Fibroblast of skin of abdomen (primary cell): ENCODE measurements around the gene SORT1.
A peak's percentile ranks its signal among the peaks of the same experiment; 100 is the strongest.
"Not testable (repeated sequence)": the region's sequence is repeated elsewhere in the genome, so short reads cannot be mapped to it uniquely, and the experiment has no call there.

Experiments used
- DNase-seq: peaks from one replicate; pipeline ENCODE4 v3.0.0-alpha.2; 2013

Gene SORT1

DNA sequence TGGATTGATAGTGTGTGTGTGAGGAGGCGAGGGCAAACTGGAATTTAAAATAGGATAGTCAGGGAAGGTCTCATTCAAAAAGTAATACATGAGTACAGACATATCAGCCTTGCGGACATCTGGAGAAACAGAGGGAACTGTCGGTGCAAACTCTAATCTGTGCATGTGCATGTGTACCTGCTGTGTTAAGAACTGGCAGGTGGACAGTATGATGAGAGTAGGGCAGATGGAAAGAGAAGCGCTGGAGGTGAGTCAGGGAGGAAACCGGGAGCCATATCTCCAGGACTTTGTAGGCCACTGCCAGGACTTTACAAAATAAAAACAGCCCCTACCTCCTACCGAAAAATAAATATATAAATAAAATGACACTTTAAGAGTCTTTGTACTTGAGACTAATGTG lies 59.6 kb downstream of the SORT1 start:
- DNase-seq, result no peak

DNA sequence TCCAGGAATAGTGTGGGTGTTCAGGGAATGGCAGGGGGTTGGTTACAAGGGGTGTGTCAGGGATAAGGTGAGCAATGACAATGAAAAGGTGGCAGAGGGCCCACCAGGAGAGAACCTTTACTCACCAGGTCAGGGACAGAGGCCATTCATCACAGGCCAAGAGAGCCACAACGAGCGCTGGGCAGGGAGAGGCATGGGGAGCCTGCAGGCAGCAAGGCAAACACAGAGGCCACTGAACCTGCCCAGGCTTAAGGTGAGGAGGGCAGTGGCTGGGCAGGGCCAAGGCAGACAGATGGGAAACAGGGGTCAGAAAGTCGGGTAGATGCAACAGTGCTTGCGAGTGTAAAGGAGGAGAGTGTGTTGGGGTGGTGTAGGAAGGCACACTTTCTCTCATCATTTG lies 62.6 kb downstream of the SORT1 start:
- no peak for DNase-seq

DNA sequence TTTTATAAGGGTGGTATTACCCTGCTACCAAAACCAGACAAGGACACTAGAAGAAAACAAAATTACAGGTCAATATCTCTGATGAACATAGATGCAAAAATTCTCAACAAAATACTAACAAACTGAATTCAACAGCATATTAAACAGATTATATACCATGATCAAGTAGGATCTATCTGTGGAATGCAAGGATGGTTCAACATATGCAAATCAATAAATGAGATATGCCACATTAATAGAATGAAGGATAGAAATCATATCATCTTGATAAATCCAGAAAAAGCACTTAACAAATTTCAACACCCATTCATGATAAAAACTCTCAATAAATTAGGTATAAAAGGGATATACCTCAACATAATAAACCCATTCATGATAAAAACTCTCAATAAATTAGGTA lies 66.6 kb downstream of the SORT1 start:
- no peak for DNase-seq

DNA sequence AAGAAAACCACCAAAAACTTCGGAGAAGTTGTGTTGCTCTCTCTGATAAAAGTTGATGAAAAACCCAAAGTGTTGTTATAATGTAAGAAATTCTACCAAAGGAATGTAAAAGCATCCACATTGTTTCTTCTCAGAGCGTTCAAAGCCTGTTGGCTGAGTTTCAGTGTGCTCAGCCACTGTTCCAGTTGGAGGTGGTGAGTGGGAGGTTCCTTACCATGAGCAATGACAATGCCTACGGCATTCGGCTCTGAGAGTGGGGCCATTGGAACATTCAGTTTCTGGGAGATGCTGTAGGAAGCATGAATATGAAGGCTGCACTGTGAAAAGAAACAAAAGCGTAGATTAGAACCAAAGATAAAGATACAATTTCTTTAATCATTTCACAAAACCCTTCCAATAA lies 70.4 kb downstream of the SORT1 start:
- DNase-seq, result no peak

DNA sequence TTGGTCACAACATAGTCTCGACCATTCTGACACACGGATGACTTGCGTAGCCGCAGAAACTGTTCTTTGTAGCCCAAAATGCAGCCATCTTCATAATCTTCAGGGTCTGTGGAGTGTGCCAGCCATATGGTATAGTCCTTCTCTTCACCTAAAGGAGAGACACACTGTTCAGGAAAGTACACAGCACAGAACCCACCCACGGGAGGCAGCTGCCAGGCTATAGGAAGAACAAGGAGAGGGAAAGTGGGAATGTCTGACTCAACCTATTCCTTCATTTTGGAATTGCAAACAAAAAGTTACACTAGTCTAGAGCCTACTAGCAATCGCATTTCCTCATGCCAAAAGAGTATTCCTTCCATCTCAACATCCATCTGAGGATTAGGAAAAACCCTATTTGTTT lies 74.7 kb downstream of the SORT1 start:
- no peak for DNase-seq

DNA sequence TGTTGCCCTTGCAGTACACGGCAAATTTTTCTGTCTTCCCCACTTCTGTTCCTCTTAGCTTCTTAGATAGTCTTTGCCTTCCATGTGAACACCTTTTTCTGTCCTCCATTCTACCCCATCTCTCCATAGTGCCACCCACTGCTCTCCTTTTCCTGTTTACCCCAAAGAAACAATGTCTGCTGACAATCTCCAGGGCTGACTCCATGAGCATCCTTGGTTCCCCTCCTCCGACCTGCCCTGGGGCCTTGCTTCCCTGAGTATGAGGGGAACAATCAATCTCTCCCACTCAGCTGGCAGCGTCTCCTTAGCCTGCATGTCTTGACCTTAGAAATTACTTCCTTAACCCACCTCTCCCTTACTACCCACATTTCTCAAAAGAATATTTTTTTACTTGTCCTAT lies 78.6 kb downstream of the SORT1 start:
- DNase-seq, result no peak

DNA sequence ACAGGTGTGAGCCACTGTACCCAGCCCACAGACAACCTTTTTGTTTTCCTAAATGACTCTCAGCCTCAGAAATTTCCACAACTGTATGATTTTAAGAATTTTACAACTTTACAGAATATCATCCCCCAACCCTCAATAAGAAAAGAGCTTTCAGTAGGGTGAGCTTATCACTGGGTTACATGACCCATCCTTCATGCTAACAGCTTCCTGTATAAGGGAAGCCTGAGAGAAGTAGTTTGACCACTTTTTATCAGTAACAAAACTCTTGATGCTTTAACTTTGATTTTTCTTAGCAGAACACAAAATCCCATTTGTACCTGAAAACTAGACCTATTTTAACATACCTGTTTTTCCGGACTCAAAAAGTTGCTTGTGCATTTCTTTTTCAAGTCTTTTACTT lies 81.2 kb downstream of the SORT1 start:
- DNase-seq, result no peak

DNA sequence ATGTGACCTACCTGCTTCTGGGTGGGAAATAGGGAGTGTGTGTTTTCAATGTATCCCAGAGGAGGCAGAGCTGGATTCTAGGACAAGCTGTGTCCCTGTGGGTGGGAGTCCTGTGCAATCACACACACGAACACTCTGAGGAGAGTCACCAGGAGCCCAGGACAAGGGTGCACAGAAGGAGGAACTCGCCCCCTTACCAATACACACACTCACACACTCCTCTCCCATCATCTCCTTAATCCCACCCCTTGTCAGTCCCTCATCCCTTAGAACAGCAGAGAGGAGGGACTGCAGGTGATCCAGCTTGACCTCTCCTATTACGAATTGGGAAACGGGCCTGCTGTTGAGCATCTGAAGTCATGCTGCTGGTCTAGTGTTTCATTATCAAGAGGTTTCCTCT lies 82.4 kb downstream of the SORT1 start:
- DNase-seq, result no peak

DNA sequence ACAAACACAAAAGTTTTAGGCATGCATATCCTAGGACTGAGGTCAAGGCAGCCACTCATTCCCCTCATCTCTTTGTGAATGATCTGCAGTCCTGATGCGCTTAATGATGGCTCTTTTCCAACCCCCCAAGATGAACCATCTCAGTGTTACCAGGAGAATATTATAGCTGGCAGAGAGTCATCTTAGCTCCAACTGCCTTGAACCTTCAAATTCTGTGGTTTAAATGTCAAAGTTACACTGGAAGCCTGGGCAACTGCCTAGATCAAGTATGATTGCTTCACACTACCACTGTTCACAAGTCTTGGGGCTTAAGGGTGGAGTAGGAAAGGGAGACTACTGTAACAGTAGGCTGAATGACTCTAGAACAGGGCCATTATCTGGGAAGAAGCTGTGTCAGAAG lies 82.9 kb downstream of the SORT1 start:
- no peak for DNase-seq

DNA sequence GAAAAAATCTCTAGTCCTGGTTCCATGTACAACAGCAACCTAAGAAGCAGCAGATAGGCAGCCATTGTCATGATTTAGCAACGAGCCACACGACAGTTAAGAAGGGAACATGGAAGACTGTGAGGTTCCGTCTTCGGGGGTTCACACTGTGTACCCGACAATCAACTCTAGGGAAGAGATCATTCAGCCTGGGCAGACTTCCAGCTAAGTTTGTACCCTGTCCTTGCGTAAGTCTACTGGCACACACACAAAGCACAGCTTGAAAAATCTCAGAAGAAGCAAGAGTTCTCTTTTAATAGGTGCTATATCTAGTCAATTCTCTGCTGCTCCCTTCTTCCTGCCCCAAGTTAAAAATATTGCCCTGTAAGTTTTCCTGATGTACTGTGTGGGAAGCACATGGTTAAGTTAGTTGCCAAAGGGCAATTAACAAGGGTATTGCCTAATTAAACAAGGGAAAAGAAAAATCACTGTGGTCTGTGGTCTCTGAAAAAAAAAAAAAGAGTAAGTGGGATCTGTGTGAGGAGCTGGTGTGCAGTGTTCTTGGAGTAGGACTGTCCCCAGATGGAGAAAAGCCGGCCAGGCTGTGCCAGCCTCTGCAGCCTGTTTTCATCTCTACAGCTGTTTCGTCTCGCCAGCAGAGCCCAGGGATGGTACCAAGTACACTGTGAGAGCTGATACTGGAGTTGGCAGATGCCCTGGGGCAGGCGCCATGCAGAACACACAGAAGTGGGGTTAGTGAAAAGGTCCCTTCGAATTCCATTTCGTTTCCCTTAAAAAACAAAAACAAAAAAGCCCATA lies 84.5 kb downstream of the SORT1 start:
- no peak for DNase-seq

DNA sequence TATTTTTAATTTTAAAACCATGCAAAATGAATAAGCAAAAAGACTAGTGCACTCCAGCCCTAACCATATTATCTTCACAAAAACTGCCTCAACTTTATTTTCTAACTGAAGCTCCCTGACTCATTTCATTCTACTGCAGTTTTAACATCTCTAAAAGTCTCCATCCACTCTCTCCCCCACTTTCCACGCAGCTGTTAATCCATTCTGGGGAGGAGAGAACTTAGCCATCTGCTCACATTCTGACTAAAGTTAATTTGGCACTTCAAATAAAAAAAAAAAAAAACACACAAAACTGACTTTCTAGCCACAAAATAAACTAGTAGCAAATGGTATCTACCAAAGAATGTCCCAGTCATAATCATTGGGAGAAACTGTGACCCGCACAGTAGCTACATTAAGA lies 85.5 kb downstream of the SORT1 start:
- DNase-seq, result no peak

DNA sequence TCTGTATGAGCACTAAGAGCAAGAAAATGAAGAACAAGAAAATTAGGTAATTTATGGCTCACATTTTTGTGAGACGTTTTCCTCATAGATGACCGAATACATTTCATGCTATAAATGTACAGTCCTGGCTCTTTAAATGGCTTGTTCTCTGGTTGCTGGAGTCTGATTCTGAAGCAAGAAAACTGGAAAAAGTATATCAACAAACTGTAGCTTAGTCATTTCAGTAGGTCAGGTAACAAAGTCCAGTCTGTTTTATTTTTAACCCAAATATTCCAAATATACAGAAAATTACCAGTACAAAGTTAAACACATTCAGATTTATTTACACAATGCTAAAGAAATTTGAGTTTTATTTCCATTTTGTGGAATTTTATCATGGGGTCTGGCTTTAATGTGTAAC lies 88.4 kb downstream of the SORT1 start:
- DNase-seq, result no peak

DNA sequence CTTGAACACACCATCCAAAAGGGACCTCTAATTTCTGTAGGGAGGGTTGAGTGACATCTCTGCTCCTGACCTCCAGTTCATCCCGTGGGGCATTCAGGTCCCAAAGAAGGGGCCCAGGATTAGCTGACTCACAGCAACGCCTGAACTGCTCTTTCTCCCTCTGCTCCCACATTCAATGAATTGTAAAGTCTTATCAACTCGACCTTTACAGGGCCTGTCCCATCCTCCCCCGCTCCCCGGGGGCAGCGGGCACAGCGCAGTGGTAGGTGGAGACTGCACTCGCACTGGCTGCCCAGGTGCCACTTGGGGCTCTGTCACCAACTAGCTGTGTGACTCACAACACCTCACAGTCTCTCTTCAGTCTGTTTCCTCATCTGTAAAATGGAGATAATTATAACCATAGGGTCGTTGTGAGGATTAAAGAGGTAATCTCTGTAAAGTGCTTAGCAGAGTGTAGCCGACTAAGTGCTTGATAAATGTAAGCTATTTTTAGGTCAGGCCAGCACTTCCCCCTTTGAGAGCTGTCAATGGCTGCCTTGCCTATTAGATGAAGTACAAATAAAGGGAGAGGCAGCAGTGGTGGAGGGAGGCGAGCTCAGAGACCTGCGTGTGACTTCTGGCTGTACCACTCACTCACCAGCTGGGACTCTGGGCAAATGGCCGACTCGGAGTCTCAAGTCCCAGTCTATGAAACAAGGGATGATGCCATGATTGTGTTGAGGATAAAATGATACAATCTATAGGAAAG lies 90.3 kb downstream of the SORT1 start:
- DNase-seq, result no peak

DNA sequence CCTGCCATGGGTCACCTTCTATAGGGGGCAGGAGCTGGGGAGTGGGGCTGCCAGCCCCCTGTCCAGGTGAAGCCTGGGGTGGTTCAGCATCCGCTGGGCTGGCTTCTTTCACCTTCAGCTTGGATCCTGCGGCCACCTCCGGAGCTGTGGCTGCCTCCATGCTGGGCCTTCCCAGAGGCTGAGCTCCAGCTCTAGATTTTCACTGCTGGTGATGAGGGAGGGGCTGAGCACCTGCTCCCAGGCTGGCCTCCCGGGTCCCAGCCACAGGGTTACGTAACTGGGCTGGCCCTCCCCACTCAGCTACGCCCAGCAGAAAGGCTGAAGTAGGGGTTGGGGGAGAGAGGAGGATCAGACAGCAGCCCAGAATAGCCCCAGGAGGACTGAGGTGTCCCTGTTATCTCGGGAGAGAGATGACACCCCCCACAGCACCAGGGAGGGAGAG lies 90.9 kb downstream of the SORT1 start, which contains the start of gene MYBPHL:
MYBPHL (minus strand) TSS at position 180 of the 442 bp plus-strand sequence; CDS start at position 160, 20 bp downstream.
- no peak for DNase-seq

DNA sequence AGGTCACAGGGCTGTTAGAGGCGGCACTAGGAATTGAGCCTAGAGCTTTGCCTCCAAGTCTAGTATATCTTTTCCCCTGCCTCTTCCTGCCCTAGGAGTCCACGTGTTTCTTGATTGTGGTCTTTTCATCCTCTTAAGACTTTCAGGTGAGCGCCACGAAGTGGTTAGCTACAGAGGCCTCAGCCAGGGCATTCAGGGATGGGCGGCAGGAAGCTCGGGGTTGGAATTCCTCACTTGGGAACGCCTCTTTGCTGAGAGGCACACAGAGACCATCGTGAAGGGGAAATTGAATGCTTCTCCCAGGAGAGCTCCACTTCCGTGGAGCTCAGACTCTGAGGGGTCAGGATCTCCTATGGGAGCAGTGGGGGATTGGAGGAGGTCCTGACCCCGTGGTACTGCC lies 91.7 kb downstream of the SORT1 start:
- not testable (repeated sequence) for DNase-seq

DNA sequence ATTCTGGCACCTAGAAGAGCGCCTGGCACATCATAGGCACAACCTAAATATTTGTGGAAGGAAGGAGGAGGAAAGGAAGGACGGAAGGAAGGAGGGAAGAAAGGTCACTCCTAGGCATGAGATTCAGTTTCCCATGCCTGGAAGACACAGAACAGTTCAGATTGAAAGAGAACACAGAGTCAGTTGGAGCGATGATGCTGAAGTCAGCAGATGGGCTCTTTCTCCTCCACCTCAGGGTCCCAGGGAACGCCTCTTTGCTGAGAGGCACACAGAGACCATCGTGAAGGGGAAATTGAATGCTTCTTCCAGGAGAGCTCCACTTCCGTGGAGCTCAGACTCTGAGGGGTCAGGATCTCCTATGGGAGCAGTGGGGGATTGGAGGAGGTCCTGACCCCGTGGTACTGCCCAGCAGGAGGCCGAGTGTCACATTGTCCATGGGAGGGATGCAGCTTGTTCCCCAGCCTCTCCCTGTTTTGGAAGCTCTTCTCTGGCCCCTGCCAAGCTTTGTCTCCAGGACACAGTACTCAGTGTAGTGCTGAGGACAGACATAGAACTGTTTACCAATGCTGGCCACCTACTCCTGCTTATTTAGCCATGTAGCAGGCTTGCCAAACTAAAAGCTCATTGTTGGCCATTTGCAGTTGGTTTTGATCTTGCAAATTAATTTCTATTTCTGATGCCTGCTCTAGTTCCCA lies 93.3 kb downstream of the SORT1 start:
- DNase-seq, result no peak

DNA sequence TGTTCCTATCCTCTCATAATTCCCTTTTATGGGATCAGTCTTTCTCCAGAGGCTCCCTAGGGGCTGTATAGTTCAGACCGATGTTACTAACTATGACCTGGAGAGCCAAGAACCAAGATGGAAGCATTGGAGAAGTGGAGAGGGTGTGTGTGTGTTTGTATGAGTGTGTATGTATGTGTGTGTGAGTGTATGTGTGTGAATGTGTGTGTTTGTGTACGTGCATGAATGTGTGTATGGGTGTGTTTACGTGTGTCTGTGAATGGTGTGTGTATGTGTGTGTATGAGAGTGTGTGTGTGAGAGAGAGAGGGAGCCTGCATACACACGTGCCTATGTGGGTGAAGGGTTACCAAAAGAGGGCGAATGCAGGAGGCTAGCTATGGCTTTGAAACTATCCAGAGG lies 95.8 kb downstream of the SORT1 start:
- no peak for DNase-seq

DNA sequence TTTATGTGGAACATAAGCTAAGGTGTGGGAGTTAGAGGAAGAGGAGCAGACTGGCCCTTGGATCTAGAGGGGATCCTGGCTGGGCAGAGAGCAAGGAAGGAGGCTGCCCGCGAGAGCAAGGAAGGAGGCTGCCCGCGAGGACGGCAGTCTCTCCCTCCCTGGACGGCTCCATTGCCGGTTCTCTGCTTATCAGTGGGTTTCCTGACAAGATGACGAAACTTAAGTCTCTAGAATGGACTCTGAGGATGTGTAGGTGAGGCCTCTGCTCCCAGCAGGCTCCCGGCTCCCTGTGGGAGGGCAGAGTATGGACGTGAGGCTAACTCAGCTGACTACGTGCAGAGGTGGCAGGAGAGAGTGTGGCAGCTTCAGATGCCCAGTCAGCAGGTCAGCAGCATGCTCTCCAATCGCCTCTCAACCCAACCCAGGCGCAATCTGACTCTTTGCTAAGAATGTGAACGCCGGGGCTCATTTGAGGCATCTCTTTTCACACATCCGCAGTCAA lies 97.0 kb downstream of the SORT1 start:
- no peak for DNase-seq

DNA sequence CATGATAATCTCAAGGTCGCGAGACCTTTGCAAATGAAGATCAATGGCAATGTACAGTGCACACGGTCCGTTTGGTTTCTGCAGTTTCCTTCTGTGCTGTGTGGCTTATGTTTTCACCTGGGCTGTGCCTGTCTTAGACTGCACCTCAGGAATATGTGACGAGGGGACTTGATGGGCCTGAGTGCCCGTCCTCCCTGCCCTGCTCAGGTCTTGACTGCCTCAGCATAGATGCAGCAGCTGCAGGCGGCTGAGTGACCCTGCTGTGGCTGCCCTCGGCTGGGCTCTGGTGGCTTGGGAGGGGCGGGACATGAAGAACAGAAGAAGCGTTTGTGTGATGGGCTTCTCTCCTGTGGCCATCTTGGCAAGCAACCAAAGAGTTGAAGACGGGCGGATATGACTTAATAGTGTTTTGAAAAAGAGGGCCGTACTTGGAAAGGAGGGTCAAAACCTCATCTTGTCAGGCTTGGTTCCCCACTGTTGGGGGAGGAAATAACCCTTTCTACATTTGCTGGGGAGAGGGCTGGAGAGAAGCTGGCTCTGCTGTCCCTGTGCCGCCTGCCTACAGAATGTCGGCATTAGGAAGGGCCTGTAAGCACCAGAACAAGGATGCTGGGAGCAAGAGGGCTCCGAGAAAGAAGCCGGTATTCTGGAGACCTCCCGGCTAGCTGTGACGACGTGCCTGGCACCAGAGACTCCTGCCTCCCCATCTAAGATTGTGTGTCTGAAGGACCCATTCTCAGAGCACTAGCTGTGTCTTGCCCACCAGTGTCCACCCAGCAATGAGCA lies 98.0 kb downstream of the SORT1 start:
- DNase-seq, result peak; percentile 52

DNA sequence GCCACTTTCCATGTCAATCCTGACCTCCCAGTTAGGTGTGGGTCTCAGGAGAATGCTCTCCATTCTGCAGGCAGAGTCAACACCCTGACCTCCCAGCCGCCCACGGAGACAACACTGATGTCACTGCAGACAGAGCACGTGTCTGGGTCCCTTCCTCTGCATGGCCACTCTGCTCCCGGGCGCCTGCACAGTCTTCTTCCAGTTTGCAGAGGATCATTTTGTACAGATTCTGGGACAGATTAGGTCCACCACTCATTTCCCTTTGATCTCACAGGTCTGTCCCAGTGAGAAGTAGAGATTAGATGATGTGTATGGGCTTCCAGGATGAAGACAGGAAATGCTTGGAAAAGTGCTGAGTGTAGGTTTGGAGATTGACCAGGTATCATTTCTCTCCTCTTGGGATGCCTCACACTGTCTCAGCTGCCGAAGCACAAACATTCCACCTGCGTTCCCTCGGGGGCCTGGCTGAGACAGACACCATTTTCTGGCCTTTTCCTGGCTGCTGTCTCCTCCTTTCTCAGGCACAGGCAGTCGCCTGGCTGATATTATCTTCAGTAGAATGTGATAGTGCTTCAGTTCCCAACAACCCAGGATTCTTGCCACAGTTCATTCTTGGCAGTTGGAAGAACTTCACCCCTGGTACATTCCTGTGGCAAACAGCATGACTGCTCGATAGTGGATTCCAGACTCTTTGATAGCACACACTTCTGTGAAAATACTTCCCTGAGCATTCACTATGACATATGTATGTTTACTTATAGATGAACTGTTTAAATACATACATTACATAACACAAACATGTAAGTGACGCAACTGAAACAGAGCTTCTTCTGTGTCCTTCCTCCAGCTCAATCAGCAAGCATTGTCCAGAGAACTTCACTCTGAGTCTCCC lies 98.8 kb downstream of the SORT1 start:
- peak; percentile 92 for DNase-seq

DNA sequence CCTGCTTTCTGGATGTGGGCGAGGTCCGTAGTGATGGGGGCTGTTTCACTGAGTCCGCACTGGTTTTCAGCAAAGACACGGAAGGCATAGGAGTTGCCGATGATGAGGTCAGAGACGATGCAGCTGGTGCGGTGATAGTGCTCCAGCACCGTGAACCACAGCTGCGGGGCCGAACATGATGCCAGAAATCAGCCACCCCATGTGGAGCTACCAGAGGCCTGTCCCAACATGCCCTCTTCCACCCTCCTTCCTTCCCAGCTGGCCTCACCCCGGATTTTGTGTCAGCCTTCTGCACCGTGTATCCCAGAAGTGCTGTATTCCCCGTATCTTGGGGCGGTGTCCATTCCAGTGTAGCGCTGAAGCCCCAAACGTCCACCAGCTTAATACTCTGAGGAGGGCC lies 100.9 kb downstream of the SORT1 start:
- DNase-seq, result no peak
